Gastrocnemius medialis (tissue), 4 donors: ENCODE measurements around the gene MYOM1. TPM values are rescaled to one million over a fixed set of nuclear protein-coding genes. Genes with fewer than 3 reads are reported as not detected.

Experiments used
- ATAC-seq, 2 donors: fragments of 150-250 bp; one replicate each; pipeline ENCODE4 v1.9.1; 2016
- DNase-seq, 2 donors: peaks; one replicate each; pipeline ENCODE4 v3.0.0-alpha.2; 2019
- H3K27ac ChIP-seq, 4 donors: fragments of 200-600 bp; sonication (generic); 1 replicate in 1 of 4; 2 replicates in 3 of 4; pipeline ENCODE4 v1.5.1; 2016 to 2018; ENCODE audit warnings: mild to moderate bottlenecking in 2 of 4, moderate library complexity in 1 of 4
- H3K27me3 ChIP-seq, 3 donors: fragments of 200-600 bp; sonication (generic) in 2 of 3; 1 replicate in 1 of 3; 2 replicates in 2 of 3; pipeline versions ENCODE4 v1.5.1 to v1.6.0; 2016 to 2019; ENCODE audit warnings: mild to moderate bottlenecking in 1 of 3, moderate library complexity in 1 of 3
- H3K36me3 ChIP-seq, 2 donors: fragments of 200-600 bp; sonication (generic) in 1 of 2; one replicate each; pipeline ENCODE4 v1.5.1; 2017 to 2018
- H3K4me1 ChIP-seq, 2 donors: fragments of 200-600 bp; sonication (generic) in 1 of 2; one replicate each; pipeline ENCODE4 v1.5.1; 2016 to 2017; ENCODE audit warnings: mild to moderate bottlenecking in 2 of 2
- H3K4me3 ChIP-seq, 4 donors: fragments of 200-600 bp; sonication (generic) in 3 of 4; 1 replicate in 1 of 4; 2 replicates in 3 of 4; pipeline ENCODE4 v1.5.1; 2016 to 2019; ENCODE audit warnings: mild to moderate bottlenecking in 2 of 4
- H3K9me3 ChIP-seq, 3 donors: fragments of 200-600 bp; sonication (generic) in 2 of 3; 1 replicate in 1 of 3; 2 replicates in 2 of 3; pipeline ENCODE4 v1.5.1; 2016 to 2019
- POLR2A ChIP-seq, 2 donors: fragments of 450-650 bp; IDR thresholded peaks; one replicate each; pipeline ENCODE4 v1.6.1; 2017; ENCODE audit warnings: antibody characterized with exemption in 2 of 2, mild to moderate bottlenecking in 2 of 2, moderate library complexity in 2 of 2
- in situ Hi-C, 4 donors: fragments of 200-750 bp; cut with MboI; loops; one replicate each; pipeline versions ENCODE4 v1.15.0 to v1.8.0; 2017; ENCODE audit warnings: low sequenced_read_pairs in 4 of 4
- intact Hi-C: fragments of 100-400 bp; cut with DNase I; formaldehyde crosslinking; loops from one replicate; pipeline ENCODE4 v1.15.1; 2023; ENCODE audit warnings: low total_unique reads
- total RNA-seq, 4 donors: library from RNA; depleted of rRNA; stranded (reverse); fragments of >200 nt; gene quantifications; one replicate each; pipeline versions ENCODE4 v1.1.0 to v1.2.3, GENCODE V29; 2016
- TF ChIP-seq, protein P1 (sequence below), 5 experiments: fragments of 450-650 bp in 3 of 5; fragments of 200-600 bp in 2 of 5; sonication (generic) in 2 of 5; IDR thresholded peaks in 4 of 5; conservative IDR thresholded peaks in 1 of 5; 1 replicate in 4 of 5; 2 replicates in 1 of 5; pipeline ENCODE4 v1.5.1; 2016 to 2019; ENCODE audit warnings: antibody characterized with exemption in 5 of 5, mild to moderate bottlenecking in 3 of 5, moderate library complexity in 3 of 5

Gene MYOM1
- total RNA-seq, 4 donors from 2014 or later, result 245 to 307 (median 273) TPM

DNA sequence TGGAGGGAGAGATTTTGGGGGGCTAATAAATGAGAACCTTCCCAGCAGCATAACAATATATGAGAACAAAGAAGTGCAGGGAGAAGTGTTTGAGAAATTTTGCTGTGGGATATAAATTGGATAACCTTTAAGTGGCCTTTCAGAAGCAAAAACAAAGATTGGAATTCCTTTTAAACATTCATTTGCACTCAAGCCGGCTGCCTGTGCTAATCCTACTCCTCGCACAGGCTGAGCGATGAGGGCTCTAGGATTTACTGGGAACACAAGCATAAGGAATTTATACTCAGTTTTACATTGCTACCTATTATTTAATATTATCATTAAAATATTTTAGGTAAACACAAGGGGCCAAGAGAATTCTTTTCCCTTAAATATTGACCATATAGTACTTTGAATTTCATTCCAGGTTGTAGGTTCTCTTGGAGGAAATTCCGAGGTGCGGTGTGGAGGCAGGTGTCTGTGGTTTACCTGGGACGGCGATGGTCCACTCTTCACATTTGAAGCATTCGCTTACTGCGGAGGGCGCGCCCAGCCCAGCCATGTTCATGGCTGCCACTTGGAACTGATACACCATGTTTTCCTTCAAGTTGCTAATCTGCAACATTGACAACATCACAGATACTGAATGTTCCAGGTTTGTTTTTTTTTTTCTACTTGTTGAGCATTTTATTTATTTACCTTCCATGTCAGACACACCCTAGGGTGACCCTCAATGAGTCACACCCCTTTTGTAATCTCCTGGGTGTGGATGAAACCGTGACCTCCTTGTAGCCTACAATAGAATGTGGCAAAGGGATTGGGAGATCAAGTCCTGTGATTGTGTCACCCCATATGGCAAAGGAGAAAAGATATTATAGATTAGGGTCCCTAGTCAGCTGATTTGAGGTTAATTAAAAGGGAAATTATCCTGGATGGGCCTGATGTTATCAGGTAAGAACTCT lies 100.1 kb downstream of the MYOM1 start:
- Histone ChIP-seq H3K4me1 (peaks cover 8% of the 10 kb centered on the region in 2 donors), H3K36me3 (peaks cover 0 to 25% of the 10 kb centered on the region in 2 donors), H3K9me3 (no peaks in the 10 kb centered on the region), H3K27ac (peak overlapping the region; percentile 69 to 80 (median 74)), H3K4me3 (no peak overlapping the region), H3K27me3 (no peaks in the 10 kb centered on the region)
- in situ Hi-C loops, result loop anchor here in 1 of 4 donors (25.0 kb wide), 1 partner anchor 107 kb away; the partner anchor contains the start of gene LPIN2
- no peak for TF ChIP-seq POLR2A (IDR thresholded peaks at IDR 0.05)
- TF ChIP-seq, protein P1, sequence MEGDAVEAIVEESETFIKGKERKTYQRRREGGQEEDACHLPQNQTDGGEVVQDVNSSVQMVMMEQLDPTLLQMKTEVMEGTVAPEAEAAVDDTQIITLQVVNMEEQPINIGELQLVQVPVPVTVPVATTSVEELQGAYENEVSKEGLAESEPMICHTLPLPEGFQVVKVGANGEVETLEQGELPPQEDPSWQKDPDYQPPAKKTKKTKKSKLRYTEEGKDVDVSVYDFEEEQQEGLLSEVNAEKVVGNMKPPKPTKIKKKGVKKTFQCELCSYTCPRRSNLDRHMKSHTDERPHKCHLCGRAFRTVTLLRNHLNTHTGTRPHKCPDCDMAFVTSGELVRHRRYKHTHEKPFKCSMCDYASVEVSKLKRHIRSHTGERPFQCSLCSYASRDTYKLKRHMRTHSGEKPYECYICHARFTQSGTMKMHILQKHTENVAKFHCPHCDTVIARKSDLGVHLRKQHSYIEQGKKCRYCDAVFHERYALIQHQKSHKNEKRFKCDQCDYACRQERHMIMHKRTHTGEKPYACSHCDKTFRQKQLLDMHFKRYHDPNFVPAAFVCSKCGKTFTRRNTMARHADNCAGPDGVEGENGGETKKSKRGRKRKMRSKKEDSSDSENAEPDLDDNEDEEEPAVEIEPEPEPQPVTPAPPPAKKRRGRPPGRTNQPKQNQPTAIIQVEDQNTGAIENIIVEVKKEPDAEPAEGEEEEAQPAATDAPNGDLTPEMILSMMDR (IDR thresholded peaks at IDR 0.05 in 4 of 5, conservative IDR thresholded peaks at IDR 0.05 in 1 of 5), result no peak
- ATAC-seq, result peak; percentile 79 to 80
- no peak for DNase-seq
- intact Hi-C loops, result no loop called here

DNA sequence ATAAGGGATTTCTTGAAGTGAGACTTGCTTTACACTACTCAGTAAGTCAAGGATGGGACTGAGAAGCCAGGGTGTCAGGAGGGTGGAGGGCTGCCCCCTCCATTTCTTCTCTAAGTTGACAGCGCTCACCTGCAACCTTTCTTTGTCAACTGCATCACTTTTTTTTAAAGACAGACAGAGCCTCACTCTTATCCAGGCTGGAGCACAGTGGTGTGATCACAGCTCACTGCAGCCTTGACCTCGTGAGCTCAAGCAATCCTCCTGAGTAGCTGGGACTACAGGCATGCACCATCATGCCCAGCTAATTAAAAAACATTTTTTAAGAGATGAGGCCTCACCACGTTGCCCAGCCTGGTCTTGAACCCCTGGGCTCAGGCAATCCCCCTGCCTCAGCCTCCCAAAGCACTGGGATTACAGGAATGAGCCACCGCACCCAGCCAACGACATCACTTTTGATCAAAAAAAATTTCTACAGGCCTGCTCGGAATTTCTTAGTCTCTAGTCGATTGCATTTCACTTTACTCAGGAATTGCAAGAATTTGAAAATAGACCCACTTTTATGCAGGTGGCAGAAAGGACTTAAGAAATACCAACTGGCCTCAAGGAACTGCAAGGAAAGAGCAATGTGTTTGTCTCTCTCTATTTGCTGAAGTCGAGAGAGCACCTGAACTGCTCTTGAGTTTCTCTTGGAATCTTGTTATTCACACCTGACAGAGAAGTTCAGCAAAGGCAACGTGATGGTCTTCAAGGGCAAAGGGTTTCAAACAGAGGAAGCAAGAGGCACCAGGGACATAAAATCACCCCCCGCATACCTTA lies 101.4 kb downstream of the MYOM1 start:
- in situ Hi-C loops (loop anchor here in 1 of 4 donors (25.0 kb wide), 1 partner anchor 106 kb away; the partner anchor contains the start of gene LPIN2), intact Hi-C loops (no loop called here)
- DNase-seq, result no peak
- Histone ChIP-seq H3K27ac (peak overlapping the region; percentile 69 to 80 (median 74)), H3K9me3 (no peaks in the 10 kb centered on the region), H3K36me3 (peaks cover 0 to 21% of the 10 kb centered on the region in 2 donors), H3K4me1 (peaks cover 8% of the 10 kb centered on the region in 2 donors), H3K27me3 (no peaks in the 10 kb centered on the region), H3K4me3 (no peak overlapping the region)
- no peak for ATAC-seq
- TF ChIP-seq, protein P1 (IDR thresholded peaks at IDR 0.05 in 4 of 5, conservative IDR thresholded peaks at IDR 0.05 in 1 of 5), result no peak
- TF ChIP-seq POLR2A (IDR thresholded peaks at IDR 0.05), result no peak

DNA sequence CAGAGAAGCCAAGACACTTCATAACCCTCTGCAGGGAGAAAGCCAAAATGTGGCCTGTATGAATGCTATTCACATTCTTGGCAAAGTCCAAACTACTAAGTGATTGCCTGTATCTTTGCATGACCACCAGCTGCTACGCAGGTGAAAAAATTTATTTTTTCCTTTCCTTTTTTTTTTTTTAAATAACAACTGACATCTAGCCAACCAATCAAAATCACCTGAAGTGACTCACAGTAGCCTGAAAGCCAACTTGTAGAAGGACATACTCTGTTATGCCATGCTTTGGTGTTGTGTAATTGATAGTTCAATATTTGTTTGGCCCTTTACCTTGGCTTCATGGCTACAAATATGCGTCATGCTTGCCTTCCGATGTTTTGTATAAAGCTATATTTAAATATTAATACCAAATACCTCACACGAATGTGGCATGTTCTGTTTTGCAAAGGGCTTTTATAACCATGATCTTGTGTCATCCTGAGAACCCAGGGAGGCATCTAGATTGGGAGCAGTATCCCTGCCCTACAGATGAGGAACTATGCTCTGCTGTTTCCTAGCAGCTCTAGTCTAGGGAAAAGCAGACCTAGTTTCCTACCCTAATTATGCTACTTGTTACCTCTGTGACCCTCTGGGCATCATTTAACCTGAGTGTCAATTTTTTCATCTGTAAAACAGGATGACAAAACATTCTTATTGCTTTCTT lies 102.1 kb downstream of the MYOM1 start:
- H3K36me3 ChIP-seq, result peaks cover 0 to 21% of the 10 kb centered on the region in 2 donors
- H3K27me3 ChIP-seq, result no peaks in the 10 kb centered on the region
- no peak for DNase-seq
- H3K4me1 ChIP-seq, result peaks cover 8% of the 10 kb centered on the region in 2 donors
- no peak for TF ChIP-seq POLR2A (IDR thresholded peaks at IDR 0.05)
- TF ChIP-seq, protein P1 (IDR thresholded peaks at IDR 0.05 in 4 of 5, conservative IDR thresholded peaks at IDR 0.05 in 1 of 5), result no peak
- no peaks in the 10 kb centered on the region for H3K9me3 ChIP-seq
- peak overlapping the region; percentile 69 to 80 (median 74) for H3K27ac ChIP-seq
- in situ Hi-C loops (loop anchor here in 1 of 4 donors (25.0 kb wide), 1 partner anchor 105 kb away; the partner anchor contains the start of gene LPIN2), intact Hi-C loops (no loop called here)
- ATAC-seq, result no peak
- no peak overlapping the region for H3K4me3 ChIP-seq

DNA sequence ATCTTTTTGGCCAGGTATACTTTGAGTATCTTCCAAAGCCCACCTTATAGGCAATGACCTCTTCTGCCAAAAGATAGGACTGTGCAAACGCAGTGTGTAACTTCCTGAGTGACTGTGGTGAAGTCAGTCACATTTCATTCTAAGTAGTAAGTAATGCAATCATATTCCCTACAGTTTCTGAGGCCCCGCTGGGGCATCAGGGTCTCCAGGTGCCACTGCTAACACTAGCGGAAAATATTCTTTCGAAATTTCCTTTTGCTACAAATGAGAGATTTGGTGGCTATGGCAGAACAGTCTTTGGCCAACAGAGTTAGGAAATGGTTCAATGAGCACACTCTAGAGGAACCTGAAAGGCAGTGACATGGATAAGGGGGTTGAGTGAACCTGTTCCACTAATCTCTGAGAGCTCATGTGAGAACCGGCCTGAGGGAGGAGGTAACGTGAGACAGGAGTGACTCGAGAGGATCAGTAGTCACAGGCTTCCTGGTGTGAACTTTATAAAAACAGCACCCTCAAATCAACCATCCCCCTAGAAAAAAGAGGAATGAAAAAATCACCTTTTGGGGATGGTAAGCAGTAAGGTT lies 104.2 kb downstream of the MYOM1 start:
- in situ Hi-C loops (loop anchor here in 1 of 4 donors (25.0 kb wide), 1 partner anchor 103 kb away; the partner anchor contains the start of gene LPIN2), intact Hi-C loops (no loop called here)
- Histone ChIP-seq H3K27me3 (no peaks in the 10 kb centered on the region), H3K4me1 (peaks cover 8% of the 10 kb centered on the region in 2 donors), H3K4me3 (no peak overlapping the region), H3K27ac (peak overlapping the region; percentile 69 to 80 (median 74)), H3K9me3 (no peaks in the 10 kb centered on the region), H3K36me3 (peaks cover 0 to 38% of the 10 kb centered on the region in 2 donors)
- ATAC-seq (peak in 1 of 2 donors; percentile 71), DNase-seq (peak in 1 of 2 donors; percentile 17)
- no peak for TF ChIP-seq POLR2A (IDR thresholded peaks at IDR 0.05)
- TF ChIP-seq, protein P1 (IDR thresholded peaks at IDR 0.05 in 4 of 5, conservative IDR thresholded peaks at IDR 0.05 in 1 of 5), result no peak
